ENCODE data around the gene TBCE.
"Not testable (repeated sequence)": the region's sequence is repeated elsewhere in the genome, so short reads cannot be mapped to it uniquely, and the experiment has no call there.

DNA sequence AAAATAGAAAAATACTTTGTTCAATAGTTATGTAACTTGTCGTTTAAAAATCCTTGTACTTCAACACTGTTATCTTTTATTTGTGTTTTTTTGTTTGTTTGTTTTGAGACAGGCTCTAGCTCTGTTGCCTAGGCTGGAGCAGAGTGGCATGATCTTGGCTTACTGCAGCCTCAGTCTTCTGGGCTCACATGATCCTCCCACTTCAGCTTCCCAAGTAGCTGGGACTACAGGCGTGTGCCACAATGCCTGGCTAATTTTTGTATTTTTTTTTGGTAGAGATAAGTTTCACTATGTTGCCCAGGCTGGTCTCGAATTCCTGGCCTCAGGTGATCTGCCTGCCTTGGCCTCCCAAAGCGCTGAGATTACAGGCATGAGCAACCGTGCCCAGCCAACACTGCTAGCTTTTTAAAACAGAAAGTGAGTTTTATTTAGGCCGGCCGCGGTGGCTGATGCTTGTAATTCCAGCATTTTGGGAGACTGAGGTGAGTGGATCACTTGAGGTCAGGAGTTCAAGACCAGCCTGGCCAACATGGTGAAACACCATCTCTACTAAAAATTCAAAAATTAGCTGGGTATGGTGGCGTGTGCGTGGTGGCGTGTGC lies 11.0 kb downstream of the TBCE start:
- TF ChIP-seq, protein P1, sequence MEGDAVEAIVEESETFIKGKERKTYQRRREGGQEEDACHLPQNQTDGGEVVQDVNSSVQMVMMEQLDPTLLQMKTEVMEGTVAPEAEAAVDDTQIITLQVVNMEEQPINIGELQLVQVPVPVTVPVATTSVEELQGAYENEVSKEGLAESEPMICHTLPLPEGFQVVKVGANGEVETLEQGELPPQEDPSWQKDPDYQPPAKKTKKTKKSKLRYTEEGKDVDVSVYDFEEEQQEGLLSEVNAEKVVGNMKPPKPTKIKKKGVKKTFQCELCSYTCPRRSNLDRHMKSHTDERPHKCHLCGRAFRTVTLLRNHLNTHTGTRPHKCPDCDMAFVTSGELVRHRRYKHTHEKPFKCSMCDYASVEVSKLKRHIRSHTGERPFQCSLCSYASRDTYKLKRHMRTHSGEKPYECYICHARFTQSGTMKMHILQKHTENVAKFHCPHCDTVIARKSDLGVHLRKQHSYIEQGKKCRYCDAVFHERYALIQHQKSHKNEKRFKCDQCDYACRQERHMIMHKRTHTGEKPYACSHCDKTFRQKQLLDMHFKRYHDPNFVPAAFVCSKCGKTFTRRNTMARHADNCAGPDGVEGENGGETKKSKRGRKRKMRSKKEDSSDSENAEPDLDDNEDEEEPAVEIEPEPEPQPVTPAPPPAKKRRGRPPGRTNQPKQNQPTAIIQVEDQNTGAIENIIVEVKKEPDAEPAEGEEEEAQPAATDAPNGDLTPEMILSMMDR (IDR thresholded peaks at IDR 0.05; ENCODE audit: insufficient read depth, low read depth, low read length): not testable (repeated sequence)
- TF ChIP-seq EZH2 (IDR thresholded peaks at IDR 0.05; ENCODE audit: insufficient read depth, low read length): not testable (repeated sequence)

Measured in astrocyte (in vitro differentiated cells and primary cell).